Lower leg skin (tissue), 3 donors: ENCODE results near the gene CLTA.

Experiments used
- POLR2A ChIP-seq, 2 donors: fragments of 450-650 bp; IDR thresholded peaks; one replicate each; pipeline ENCODE4 v1.6.1; 2016 to 2017; ENCODE audit warnings: antibody characterized with exemption in 2 of 2, mild to moderate bottlenecking in 1 of 2, moderate library complexity in 1 of 2
- TF ChIP-seq, protein P1 (sequence below), 3 donors: fragments of 450-650 bp; IDR thresholded peaks; one replicate each; pipeline ENCODE4 v1.5.1; 2016; ENCODE audit warnings: antibody characterized with exemption in 3 of 3, mild to moderate bottlenecking in 3 of 3, moderate library complexity in 2 of 3

DNA sequence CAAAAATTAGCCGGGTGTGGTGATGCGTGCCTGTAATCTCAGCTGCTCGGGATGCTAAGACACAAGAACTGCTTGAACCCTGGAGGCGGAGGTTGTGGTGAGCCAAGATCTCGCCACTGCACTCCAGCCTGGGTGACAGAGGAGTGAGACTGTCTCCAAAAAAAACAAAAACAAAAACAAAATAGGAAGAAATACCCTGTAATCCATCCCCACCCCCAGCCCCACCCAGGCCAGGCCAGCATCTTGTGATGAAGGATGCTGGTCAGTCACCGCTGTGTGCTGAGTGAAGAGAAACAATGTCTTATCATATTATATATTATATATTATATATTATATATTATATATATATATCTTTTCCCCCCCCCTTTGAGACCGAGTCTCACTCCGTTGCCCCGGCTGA lies 37.0 kb upstream of the CLTA start:
- TF ChIP-seq POLR2A (IDR thresholded peaks at IDR 0.05), result no peak
- TF ChIP-seq, protein P1, sequence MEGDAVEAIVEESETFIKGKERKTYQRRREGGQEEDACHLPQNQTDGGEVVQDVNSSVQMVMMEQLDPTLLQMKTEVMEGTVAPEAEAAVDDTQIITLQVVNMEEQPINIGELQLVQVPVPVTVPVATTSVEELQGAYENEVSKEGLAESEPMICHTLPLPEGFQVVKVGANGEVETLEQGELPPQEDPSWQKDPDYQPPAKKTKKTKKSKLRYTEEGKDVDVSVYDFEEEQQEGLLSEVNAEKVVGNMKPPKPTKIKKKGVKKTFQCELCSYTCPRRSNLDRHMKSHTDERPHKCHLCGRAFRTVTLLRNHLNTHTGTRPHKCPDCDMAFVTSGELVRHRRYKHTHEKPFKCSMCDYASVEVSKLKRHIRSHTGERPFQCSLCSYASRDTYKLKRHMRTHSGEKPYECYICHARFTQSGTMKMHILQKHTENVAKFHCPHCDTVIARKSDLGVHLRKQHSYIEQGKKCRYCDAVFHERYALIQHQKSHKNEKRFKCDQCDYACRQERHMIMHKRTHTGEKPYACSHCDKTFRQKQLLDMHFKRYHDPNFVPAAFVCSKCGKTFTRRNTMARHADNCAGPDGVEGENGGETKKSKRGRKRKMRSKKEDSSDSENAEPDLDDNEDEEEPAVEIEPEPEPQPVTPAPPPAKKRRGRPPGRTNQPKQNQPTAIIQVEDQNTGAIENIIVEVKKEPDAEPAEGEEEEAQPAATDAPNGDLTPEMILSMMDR (IDR thresholded peaks at IDR 0.05), result no peak
